Measurements from ENCODE around the gene CAMSAP2. TPM values are rescaled to one million over a fixed set of nuclear protein-coding genes. Genes with fewer than 3 reads are reported as not detected.

CAMSAP2 gene
- total RNA-seq, 1 experiment from 2014 or later: 23.4 TPM

GRCh38 chr1:200836213-200836612 is 97.5 kb downstream of the CAMSAP2 start:
- Mint-ChIP-seq H3K9me3 (ENCODE audit: unreplicated experiment) (no peaks in the 10 kb centered on the region), H3K36me3 (ENCODE audit: insufficient read depth, unreplicated experiment) (peaks cover 12% of the 10 kb centered on the region), H3K4me3 (ENCODE audit: unreplicated experiment) (no peak overlapping the region), H3K4me1 (ENCODE audit: low read depth, unreplicated experiment) (no peaks in the 10 kb centered on the region), H3K27ac (ENCODE audit: unreplicated experiment) (no peak overlapping the region), H3K27me3 (ENCODE audit: insufficient read depth, unreplicated experiment) (no peaks in the 10 kb centered on the region)
- no peaks in the 10 kb centered on the region for H3K9me3 ChIP-seq
- no peak for DNase-seq
- H3K36me3 ChIP-seq (ENCODE audit: control insufficient read depth, insufficient read depth, low read length): no peaks in the 10 kb centered on the region; the same call in 1 of the 2 replicates
- CTCF ChIA-PET: no interaction called here
- intact Hi-C loops (cut with micrococcal nuclease; ENCODE audit: unreplicated experiment): no loop called here
- POLR2A ChIA-PET: no interaction called here
- H3K4me3 ChIP-seq (ENCODE audit: low read depth, low read length): no peak overlapping the region
- no peak for TF ChIP-seq CTCF (IDR thresholded peaks at IDR 0.05; ENCODE audit: insufficient read depth in 1 of 2, low read depth in 1 of 2, low read length in 1 of 2, severe bottlenecking in 1 of 2, unreplicated experiment in 1 of 2)
- no TSS peak for BruUV-seq (replicated peaks)
- H3K4me1 ChIP-seq: no peaks in the 10 kb centered on the region
- no peaks in the 10 kb centered on the region for H3K27me3 ChIP-seq (replicated peaks; ENCODE audit: control insufficient read depth, insufficient read depth, low read length)

- peak; percentile 4 to 28 for TF ChIP-seq CTCF (IDR thresholded peaks at IDR 0.05; ENCODE audit: insufficient read depth in 1 of 2, low read depth in 1 of 2, low read length in 1 of 2, severe bottlenecking in 1 of 2, unreplicated experiment in 1 of 2)
- Mint-ChIP-seq H3K27me3 (ENCODE audit: insufficient read depth, unreplicated experiment) (no peaks in the 10 kb centered on the region), H3K27ac (ENCODE audit: unreplicated experiment) (no peak overlapping the region), H3K4me1 (ENCODE audit: low read depth, unreplicated experiment) (no peaks in the 10 kb centered on the region), H3K4me3 (ENCODE audit: unreplicated experiment) (no peak overlapping the region), H3K9me3 (ENCODE audit: unreplicated experiment) (no peaks in the 10 kb centered on the region), H3K36me3 (ENCODE audit: insufficient read depth, unreplicated experiment) (peaks cover 12% of the 10 kb centered on the region)
- intact Hi-C loops (cut with micrococcal nuclease; ENCODE audit: unreplicated experiment): loop anchor here (1.0 kb wide), 1 partner anchor 216 kb away; no protein-coding TSS in a partner anchor
- no peaks in the 10 kb centered on the region for H3K9me3 ChIP-seq
- BruUV-seq (replicated peaks): no TSS peak
- no peak overlapping the region for H3K4me3 ChIP-seq (ENCODE audit: low read depth, low read length)
- POLR2A ChIA-PET: no interaction called here
- no peaks in the 10 kb centered on the region for H3K27me3 ChIP-seq (replicated peaks; ENCODE audit: control insufficient read depth, insufficient read depth, low read length)
- no peak for DNase-seq
- no peaks in the 10 kb centered on the region; the same call in 1 of the 2 replicates for H3K36me3 ChIP-seq (ENCODE audit: control insufficient read depth, insufficient read depth, low read length)
- CTCF ChIA-PET: no interaction called here
- H3K4me1 ChIP-seq: no peaks in the 10 kb centered on the region
Measured at GRCh38 chr1:200837931-200838571, 99.4 kb downstream of the CAMSAP2 start.

- intact Hi-C loops (cut with micrococcal nuclease; ENCODE audit: unreplicated experiment): loop anchor here (1.0 kb wide), 1 partner anchor 217 kb away; no protein-coding TSS in a partner anchor
- ChIA-PET POLR2A (no interaction called here), CTCF (interaction anchor here (1.5 kb wide), 1 partner anchor 217 kb away, joined by 8 read pairs; no protein-coding TSS in a partner anchor)
- Histone ChIP-seq H3K27me3 (replicated peaks; ENCODE audit: control insufficient read depth, insufficient read depth, low read length) (no peaks in the 10 kb centered on the region), H3K4me3 (ENCODE audit: low read depth, low read length) (no peak overlapping the region), H3K4me1 (no peaks in the 10 kb centered on the region), H3K9me3 (no peaks in the 10 kb centered on the region), H3K36me3 (ENCODE audit: control insufficient read depth, insufficient read depth, low read length) (no peaks in the 10 kb centered on the region)
- peaks cover 12% of the 10 kb centered on the region for H3K36me3 Mint-ChIP-seq (ENCODE audit: insufficient read depth, unreplicated experiment)
- no peaks in the 10 kb centered on the region for H3K27me3 Mint-ChIP-seq (ENCODE audit: insufficient read depth, unreplicated experiment)
- TF ChIP-seq CTCF (IDR thresholded peaks at IDR 0.05; ENCODE audit: insufficient read depth in 1 of 2, low read depth in 1 of 2, low read length in 1 of 2, severe bottlenecking in 1 of 2, unreplicated experiment in 1 of 2): no peak
- H3K27ac Mint-ChIP-seq (ENCODE audit: unreplicated experiment): no peak overlapping the region
- H3K9me3 Mint-ChIP-seq (ENCODE audit: unreplicated experiment): no peaks in the 10 kb centered on the region
- no TSS peak for BruUV-seq (replicated peaks)
- no peak for DNase-seq
- H3K4me3 Mint-ChIP-seq (ENCODE audit: unreplicated experiment): no peak overlapping the region
- H3K4me1 Mint-ChIP-seq (ENCODE audit: low read depth, unreplicated experiment): no peaks in the 10 kb centered on the region
Measured at GRCh38 chr1:200838676-200839445, 100.2 kb downstream of the CAMSAP2 start.
